ENCODE results near the gene HNRNPUL1.

Gene HNRNPUL1

DNA sequence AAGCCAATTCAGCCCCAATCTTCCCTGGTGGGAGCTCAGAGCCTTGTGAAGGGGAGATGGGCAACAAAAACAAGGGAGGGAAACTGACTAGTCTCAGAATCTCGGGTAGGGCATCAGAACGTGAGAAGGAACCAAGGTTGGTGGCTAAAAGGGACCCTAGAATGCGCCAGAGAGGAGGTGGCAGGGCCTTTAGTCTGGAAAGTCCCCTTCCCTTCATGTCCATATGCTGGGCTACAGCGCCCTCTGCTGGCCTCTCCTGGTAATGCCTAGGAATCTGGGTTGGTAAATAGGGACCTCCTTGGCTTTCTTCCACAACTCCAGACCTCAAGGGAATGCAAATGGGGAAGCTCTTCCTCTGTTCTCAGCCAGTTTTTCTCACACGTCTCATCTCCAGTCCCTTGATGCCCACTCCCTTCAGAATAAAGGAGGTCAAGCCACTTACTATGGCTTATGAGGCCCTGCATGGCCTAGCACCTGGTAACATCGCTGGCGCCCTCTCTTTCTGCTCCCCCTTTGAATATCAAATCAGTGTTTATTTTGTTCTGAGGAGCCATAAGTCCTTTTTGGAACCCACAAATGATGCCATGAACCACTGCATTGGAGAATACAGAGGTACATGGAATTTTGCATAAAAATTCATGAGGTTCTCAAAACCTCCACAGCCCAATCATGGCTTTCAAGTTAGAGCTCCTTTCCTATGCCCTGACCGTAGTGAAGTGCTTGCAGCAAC lies 44.4 kb downstream of the HNRNPUL1 start:
- DNase-seq (ENCODE audit: low read depth) = peak; percentile 82

DNA sequence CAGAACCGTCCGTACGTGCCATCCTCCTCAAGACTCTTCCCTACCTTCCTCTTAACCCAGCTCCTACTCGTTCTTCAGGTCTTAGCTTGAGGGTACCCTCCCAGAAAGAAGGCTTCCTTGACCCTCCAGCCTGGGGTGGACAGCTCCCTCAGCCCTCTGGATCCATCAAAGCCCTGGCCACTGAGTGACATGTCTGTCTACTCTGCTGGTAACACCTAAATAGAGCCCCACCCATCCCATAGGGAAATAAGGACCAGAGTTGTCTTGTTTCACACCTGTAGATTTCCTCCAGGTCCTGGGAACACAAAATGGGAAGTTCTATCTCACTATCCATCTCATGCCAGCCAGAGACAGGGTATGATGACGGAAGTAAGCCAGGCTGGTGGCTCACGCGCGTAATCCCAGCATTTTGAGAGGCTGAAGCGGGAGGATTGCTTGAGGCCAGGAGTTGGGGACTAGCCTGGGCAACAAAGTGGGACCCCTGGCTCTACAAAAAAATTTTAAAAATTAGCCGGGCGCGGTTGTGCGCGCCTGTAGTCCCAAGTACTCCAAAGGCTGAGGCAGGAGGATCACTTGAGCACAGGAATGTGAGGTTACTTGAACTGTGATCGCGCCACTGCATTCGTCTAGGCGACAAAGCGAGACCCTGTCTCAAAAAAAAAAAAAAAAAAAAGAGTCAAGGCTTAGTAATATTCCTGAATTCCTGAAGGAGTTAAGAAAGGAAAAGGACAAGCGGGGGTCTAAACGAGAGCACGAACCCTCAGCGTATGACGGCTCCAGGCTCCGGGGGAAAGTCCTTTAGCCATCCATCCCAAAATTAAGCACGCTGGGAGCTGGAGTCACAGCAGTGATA lies 45.2 kb downstream of the HNRNPUL1 start:
- DNase-seq (ENCODE audit: low read depth) = no peak

DNA sequence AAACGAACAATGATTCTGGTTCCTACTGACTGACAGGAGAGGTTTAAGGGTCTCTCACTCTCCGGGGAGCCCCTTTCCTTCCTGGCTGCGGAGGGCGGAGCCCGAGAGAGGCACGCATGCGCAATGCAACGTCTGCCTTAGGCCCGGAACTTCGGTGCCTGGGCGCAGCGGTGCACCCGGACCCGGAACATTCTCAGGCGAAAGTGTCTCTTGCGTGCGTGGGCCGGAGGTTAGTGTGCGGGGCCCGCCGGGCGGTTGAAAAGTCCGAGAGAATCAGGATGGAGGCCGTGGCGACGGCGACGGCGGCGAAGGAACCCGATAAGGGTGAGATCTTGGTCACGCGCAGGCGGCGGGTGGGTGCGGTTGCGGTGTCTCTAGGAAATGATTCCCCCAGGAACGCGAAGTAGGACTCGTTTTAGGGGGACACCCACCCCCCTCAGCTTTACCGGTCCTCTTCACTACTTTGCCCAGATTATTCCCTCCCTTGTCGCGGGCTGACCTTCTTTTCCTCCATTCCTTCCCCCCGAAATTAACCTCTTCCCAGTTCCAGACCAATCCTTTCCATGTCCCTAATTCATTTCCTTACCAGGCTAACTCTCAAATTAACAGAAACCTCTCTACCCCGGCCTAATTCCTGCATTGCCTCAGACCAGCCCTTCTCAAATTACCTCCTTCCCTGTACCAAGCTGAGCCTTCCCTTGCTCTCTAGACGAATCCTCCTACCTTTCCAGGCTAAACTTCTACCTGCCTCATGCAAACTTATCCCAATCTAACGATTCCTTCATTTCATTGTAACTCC lies 46.1 kb downstream of the HNRNPUL1 start, which contains the start of gene CCDC97:
Gene CCDC97, plus strand, starts transcription at position 140 of the 799 bp plus-strand sequence. Its CDS starts 139 bp downstream, at position 279.
- DNase-seq (ENCODE audit: low read depth) = peak; percentile 82

- no peak for DNase-seq (ENCODE audit: low read depth)
These were observed 46.9 kb downstream of the HNRNPUL1 start for GRCh38 chr19:41311072-41311471.

GRCh38 chr19:41311613-41312012 lies 47.4 kb downstream of the HNRNPUL1 start:
- DNase-seq (ENCODE audit: low read depth) = no peak

GRCh38 chr19:41316306-41316920 lies 52.2 kb downstream of the HNRNPUL1 start:
- DNase-seq (ENCODE audit: low read depth) = no peak

- no peak for DNase-seq (ENCODE audit: low read depth)
These were observed 54.7 kb downstream of the HNRNPUL1 start for GRCh38 chr19:41318696-41319499.

DNA sequence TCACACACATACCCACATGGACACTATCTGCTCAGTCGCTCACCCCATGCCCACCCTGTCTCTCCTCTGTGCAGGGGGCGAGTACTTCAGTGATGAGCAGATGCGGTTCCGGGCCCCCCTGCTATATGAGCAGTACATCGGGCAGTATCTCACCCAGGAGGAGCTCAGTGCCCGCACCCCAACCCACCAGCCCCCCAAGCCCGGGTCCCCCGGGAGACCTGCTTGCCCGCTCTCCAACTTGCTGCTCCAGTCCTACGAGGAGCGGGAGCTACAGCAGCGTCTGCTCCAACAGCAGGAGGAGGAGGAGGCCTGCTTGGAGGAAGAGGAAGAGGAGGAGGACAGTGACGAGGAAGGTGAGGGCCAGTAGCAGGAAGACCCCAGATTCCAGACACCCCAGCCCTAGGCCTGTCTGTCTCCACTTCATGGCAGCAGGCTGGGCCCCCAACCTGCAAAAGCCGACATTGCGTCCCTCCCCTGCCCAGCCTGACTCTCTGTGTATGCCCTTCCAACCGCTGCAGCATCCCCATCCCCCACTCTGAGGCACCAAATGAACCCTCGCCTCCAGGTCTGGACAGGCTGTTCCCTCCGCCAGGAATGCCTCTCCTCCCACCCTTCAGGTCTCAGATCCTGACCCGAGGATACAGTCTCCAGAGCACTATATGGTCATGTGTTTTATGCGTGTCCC lies 55.5 kb downstream of the HNRNPUL1 start:
- DNase-seq (ENCODE audit: low read depth) = peak; percentile 38

- DNase-seq (ENCODE audit: low read depth) = no peak
These were observed 56.0 kb downstream of the HNRNPUL1 start for GRCh38 chr19:41320185-41320518.

GRCh38 chr19:41320568-41320967 lies 56.4 kb downstream of the HNRNPUL1 start:
- DNase-seq (ENCODE audit: low read depth) = no peak

GRCh38 chr19:41321204-41321599 lies 57.0 kb downstream of the HNRNPUL1 start:
- no peak for DNase-seq (ENCODE audit: low read depth)

DNA sequence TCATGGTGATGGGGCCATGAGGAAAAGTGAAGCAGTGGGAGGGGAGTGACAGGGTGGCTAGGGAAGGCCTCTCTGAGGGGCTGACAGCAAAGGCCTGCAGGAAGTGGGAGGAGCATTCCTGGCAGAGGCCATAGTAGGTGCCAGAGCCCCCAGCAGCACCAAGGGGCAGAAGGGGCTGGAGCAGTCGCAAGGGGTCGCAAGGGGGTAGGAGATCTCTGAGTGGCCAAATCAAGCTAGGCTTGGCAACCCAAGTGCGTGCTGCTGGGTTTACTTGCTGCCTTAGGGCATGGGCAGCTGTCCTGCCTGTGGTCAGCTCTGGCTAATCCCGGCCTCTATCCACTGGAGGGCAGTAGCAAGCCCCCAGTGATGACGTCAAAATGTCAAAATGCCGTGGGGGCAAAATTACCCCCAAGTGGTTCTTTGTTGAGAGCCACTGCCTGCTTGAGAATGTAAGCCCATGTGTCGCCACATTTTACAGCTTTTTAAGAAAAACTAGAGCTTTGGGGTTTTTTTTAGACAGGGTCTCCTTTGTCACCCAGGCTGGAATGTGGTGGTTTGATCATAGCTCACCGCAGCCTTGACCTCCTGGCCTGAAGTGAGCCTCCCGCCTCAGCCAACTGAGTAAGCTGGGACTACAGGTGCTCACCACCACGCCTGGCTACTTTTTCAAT lies 57.6 kb downstream of the HNRNPUL1 start:
- DNase-seq (ENCODE audit: low read depth) = peak; percentile 75

GRCh38 chr19:41322451-41322850 lies 58.3 kb downstream of the HNRNPUL1 start:
- no peak for DNase-seq (ENCODE audit: low read depth)

GRCh38 chr19:41323023-41323422 lies 58.9 kb downstream of the HNRNPUL1 start:
- peak; percentile 79 for DNase-seq (ENCODE audit: low read depth)

DNA sequence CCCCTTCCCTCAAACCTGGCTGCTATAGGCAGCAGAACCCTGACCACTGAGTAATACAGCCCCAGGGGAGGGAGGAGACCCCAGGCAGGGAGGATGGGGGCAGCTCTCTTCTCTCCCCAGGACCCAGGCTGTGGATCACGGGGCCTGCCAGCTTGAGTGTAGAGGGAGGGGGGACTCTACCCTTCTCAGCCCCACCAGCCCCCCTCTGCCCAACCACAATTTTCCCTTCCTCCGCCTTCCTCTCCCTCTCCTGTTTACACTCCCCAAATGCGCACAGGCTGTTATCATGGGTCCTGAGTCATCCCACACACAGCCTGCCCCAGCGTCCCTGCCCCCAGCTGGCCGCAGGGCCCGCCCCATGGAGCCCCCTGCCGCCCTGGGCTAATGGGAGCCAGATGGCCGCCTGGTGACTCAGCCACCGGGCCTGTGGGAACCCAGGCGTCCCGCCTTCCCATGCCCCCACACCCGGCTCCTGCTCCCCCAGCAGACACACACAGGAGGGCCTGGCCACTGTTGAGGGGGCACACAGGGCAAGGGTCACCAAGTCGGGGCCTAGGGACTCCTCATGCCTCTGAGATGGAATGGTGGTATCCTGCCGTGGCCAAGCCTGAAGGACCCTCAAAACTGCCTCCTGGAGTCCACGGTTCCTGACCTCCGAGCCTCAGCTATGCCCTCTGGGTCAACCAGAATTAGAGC lies 59.4 kb downstream of the HNRNPUL1 start:
- DNase-seq (ENCODE audit: low read depth) = peak; percentile 97

GRCh38 chr19:41324231-41324702 lies 60.1 kb downstream of the HNRNPUL1 start:
- no peak for DNase-seq (ENCODE audit: low read depth)

- peak; percentile 83 for DNase-seq (ENCODE audit: low read depth)
These were observed 60.9 kb downstream of the HNRNPUL1 start for GRCh38 chr19:41324921-41325639.

GRCh38 chr19:41325640-41325946 lies 61.4 kb downstream of the HNRNPUL1 start:
- no peak for DNase-seq (ENCODE audit: low read depth)
